GM18517 (cell line): ENCODE results near the gene PTCH1.

Experiments used
- ATAC-seq: cut with Tn5 transposase; IDR thresholded peaks from one replicate; pipeline ENCODE4 v1.9.1; 2021; ENCODE audit warnings: mild to moderate bottlenecking, moderate library complexity; ENCODE audit not compliant: unreplicated experiment

Gene PTCH1

GRCh38 chr9:95516734-95517558 is at the start of gene PTCH1:
PTCH1 (minus strand) TSS chr9:95516971.
- ATAC-seq, result no peak

DNA sequence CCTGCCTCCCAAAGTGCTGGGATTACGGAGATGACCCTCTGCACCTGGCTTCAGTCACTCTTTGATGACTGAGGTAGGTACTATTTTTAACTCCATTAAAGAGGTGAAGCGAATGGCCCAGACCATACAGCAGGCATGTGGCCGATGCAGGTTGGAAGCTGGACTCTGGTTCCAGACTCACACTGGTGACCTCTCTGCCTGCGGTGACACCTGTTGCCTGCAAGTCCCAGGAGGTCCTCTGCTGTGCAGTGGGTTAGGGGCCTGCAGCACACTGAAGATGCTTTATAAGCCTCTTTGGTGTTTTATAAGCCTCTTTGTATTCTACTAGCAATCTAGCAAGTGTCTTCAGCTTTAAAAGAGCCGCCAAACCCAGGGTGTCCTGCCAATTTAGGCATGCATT is 49.2 kb upstream of the PTCH1 start:
- no peak for ATAC-seq

DNA sequence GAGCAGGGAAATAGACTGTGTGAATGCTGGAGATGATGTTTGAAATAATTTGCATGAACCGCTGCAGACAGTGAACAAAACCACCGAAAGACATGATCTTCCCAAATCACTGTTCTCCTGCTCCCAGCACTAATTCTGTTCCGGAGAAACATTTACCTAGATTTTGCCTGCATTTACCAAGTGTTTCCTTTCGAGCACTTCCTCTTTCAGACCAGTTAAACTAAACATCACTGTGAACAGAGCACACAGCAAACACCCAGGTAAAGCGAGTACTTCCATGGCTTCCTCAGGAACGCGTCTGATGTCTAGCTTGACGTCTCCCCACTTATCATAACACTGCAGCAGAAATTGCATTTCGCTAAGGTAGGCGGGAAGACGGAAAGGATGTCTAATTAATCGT is 45.1 kb upstream of the PTCH1 start:
- no peak for ATAC-seq

- ATAC-seq, result no peak
Measured at GRCh38 chr9:95557142-95557541, 40.4 kb upstream of the PTCH1 start.

GRCh38 chr9:95556521-95556920 is 39.8 kb upstream of the PTCH1 start:
- no peak for ATAC-seq

GRCh38 chr9:95552814-95553546 is 36.2 kb upstream of the PTCH1 start:
- no peak for ATAC-seq

- no peak for ATAC-seq
Measured at GRCh38 chr9:95552255-95552654, 35.5 kb upstream of the PTCH1 start.

- no peak for ATAC-seq
Measured at GRCh38 chr9:95551406-95551805, 34.6 kb upstream of the PTCH1 start.

DNA sequence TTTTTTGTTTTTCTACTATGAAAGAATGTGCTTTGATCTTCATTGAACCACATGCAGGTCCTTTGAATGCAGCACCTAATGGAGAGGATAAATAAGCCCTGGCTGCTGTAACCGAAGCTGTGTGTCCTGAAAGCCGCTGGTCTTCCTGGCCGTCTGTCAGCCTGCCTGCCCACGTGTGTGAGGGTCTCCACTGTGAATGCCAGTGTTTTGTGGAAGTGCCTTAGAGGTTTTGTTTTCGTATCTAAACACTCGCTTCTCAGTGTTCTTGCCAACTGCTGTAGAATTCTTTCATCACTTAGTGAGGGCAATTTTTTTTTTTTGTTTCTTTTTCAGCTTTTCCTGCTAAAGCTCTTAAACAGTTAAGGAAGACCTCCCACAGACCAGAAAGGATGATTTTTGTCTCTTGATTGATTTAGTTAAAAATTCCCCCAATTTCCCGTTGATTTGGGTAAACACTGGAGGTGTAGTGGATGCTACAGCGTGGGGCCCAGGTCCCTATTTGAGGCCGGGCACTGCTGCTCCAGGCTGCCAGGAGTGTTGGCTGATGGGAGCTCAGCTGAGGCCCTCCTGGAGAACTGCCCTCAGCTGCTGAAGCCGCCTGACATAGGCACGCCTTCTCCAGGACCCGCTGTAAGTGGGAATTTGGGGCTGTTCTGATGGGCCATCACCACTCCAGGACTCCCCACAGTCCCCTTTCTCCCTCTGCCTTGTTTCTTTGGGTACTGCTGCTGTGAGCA is 29.2 kb upstream of the PTCH1 start:
- no peak for ATAC-seq

- no peak for ATAC-seq
Measured at GRCh38 chr9:95533996-95534680, 17.4 kb upstream of the PTCH1 start.

DNA sequence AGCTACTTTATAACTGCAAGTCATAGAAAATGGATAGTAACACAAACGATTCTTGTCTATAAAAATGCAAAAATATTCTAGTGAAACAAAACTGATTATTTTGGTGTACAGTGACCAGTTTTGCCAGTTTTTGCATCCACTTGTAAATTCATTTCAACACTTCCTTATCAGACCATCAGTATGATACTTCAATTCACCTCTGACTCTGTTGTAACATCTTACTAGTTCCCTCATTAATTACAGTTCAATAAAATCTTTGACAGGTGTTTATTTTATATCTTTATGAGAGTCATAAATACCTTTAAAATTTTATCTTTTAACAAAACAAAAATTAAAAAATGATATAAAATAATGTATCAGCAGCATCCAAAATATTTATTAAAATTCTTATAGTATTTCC is 13.1 kb upstream of the PTCH1 start:
- no peak for ATAC-seq

GRCh38 chr9:95528908-95529502 is 12.2 kb upstream of the PTCH1 start:
- no peak for ATAC-seq

DNA sequence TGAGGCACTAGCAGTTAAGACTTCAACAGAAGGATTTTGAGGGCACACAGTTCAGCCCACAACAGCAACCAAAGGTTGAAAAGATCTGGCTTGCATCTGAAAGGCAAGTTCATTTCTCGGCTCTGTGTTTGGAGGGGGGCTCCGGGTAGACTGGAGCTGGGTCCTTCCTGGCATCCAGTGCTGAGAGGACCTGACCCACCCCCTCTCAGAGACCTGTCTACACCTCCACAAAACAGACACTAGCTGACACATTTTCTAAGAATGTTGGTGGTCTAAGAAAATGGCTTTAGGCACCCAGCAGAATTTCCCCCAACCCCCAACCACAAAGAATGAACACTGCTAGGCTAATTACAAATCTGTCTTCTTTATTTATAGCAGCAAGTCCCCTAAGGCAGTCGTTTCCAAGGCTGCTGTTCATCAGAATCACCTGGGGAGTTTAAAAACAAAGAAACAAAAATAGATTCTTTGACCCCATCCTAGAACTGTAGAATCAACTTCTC is 6.2 kb upstream of the PTCH1 start:
- no peak for ATAC-seq

DNA sequence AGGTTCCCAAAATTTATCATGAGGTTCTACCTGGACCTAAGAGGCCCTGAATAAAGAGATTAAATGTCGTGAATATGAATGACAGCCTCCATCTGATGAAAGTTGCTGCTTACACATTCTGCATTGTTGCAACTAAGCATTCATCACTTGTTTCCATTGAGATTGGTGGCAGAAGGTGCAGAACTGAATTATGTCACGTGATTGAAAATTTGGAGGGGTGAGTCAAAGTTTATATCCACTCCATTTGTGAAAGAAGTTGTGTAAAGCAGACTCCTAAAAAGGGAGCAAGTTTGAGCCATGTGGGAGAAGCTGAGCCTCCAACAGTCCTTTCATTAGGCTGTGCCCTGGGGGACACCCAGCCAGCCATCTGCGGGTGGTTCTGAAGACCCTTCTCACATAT is 4.9 kb upstream of the PTCH1 start:
- no peak for ATAC-seq

DNA sequence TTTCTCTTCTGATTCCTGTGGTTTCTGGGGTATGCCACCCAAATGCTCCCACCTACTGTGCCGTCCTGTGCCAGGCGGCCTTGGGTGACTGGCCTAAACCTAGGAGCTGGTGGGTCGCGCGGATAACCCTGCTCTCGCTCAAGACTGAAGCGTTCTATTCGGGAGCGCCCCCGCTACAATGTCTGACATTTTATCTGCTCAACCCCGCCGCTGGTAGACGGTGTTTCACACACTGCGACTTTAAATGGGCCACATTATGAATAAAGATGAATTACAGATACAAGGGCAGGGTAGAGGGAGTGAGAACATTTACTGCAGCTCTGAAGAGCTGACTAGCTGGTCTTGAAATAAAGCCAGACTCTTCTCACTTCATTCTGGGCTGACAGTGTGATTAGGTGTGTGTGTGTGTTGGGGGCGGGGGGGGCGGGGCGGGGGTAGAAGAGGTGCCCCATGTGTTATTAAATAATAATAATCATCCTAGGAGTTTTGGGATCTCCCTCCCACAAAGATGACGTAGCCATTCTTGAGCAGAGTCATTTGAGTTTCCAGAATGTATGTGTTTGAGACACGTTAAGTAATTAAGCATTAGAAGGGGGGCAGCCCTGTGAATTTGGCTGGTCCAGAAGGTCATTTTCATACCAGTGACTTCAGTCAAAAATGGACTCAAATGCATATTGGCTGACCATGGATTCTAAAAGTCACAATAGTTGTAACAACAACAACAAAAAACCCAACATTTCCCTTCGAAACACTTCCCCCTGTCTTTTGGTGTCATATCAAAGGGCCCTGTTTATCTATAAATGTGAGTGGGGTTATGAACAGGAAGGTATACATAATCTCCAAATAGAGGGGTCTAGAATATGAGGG is 1.0 kb upstream of the PTCH1 start:
- ATAC-seq, result no peak

DNA sequence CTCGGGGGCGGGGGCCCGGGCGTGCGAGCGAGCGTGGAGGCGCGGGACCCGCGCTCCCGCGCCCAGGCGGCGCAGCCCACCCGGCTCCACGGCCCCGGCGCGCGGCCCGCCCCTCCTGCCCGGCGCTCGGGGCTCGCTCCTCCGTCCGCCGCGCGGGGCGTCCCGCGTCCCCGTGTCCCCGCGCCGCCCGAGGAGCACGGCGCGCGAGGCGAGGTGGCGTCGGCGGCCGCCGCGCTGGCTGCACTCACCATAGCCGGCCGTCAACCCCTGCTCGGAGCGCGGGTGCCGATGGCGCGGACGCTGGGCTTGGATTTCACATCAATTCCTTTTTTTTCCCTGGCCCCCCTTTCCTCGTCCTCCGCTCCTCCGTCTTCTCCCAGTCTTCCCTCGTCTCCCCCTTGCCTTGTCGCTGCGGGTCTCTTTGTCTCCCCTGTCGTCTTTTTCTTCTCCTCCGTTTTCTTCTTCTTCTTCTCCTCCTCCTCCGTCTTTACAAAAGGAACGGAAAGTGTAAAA is 494 bp downstream of the PTCH1 start:
- no peak for ATAC-seq

GRCh38 chr9:95515272-95516113 is 1.3 kb downstream of the PTCH1 start:
- ATAC-seq, result no peak

GRCh38 chr9:95514342-95514741 is 2.4 kb downstream of the PTCH1 start:
- ATAC-seq, result no peak
